Anterior cingulate cortex (tissue), 58 donors: ENCODE measurements around the gene TOR1B.
"Not testable (repeated sequence)": the region's sequence is repeated elsewhere in the genome, so short reads cannot be mapped to it uniquely, and the experiment has no call there.

Experiments
- DNase-seq, 58 donors: peaks; one replicate each; lab custom pipeline; 2025; lab: John Stamatoyannopoulos, UW

The TOR1B gene

GRCh38 chr9:129775448-129775798, 27.6 kb upstream of the TOR1B start:
- no peak for DNase-seq

GRCh38 chr9:129776096-129776495, 26.9 kb upstream of the TOR1B start:
- not testable (repeated sequence) for DNase-seq

GRCh38 chr9:129776566-129776937, 26.4 kb upstream of the TOR1B start:
- DNase-seq, result no peak

- peak in 36 of 58 donors; percentile 1 to 79 (median 30) for DNase-seq
These were observed 25.8 kb upstream of the TOR1B start for GRCh38 chr9:129776938-129777768.

DNA sequence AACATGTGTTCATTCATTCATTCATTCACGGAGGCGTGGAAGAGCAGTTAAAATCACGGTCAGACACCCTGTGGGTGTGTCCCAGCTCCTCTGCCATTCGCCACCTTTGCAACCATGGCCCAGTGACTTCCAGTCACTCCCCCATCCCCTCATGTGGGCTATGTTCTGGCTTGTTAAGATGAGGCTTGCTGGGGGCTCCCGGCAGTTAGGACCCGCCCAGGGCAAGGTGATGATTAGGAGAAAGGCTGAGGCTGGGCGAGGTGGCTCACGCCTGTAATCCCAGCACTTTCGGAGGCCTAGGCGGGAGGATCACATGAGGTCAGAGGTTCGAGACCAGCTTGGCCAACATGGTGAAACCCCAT, 25.2 kb upstream of the TOR1B start:
- no peak for DNase-seq

DNA sequence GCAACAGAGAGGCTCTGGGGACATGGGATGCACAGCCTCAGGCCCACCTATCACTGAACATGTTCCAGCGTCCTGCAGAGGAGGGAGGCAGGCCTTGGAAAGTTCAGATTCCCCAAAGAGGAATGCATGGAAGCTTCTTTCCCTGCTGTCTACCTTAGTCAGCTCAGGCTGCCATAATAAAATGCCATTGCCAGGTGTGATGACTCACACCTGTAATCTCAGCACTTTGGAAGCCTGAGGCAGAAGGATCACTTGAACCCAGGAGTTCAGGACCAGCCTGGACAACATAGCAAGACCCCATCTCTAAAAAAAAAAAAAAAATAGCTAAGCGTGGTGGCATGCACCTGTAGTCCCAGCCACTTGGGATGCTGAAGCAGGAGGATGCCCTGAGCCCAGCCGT, 24.5 kb upstream of the TOR1B start:
- DNase-seq, result no peak

- no peak for DNase-seq
These were observed 23.3 kb upstream of the TOR1B start for GRCh38 chr9:129779560-129780190.

DNA sequence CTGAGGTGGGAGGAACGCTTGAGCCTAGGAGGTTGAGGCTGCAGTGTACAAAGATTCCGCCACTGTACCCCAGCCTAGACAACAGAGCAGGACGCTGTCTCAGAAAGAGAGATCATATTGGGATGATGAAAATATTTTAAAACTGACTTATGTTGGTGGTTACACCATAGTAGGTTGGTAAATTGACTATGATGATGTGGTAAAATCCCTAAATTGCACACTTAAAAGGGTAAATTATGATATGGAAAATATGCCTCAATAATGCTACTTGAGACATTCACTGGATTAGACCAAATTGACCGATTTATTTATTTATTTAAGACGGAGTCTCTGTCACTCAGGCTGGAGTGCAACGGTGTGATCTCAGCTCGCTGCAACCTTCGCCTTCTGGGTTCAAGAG, 21.9 kb upstream of the TOR1B start:
- DNase-seq, result no peak

- DNase-seq, result no peak
These were observed 21.0 kb upstream of the TOR1B start for GRCh38 chr9:129781981-129782380.

GRCh38 chr9:129783516-129784361, 19.2 kb upstream of the TOR1B start:
- peak in 52 of 58 donors; percentile 2 to 78 (median 37) for DNase-seq

DNA sequence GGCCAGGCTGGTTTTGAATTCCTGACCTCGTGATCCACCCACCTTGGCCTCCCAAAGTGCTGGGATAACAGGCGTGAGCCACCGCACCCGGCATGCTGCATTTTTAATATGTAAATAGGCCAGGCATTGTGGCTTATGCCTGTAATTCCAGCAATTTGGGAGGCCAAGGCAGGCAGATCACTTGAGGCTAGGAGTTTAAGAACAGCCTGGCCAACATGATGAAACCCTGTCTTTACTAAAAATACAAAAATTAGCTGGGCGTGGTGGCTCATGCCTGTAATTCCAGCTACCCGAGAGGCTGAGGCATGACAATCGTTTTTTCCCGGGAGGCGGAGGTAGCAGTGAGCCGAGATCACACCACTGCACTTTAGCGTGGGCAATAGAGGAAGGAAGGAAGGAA, 18.0 kb upstream of the TOR1B start:
- not testable (repeated sequence) for DNase-seq

- no peak for DNase-seq
These were observed 17.1 kb upstream of the TOR1B start for GRCh38 chr9:129785866-129786265.

GRCh38 chr9:129786481-129786880, 16.5 kb upstream of the TOR1B start:
- DNase-seq, result no peak

DNA sequence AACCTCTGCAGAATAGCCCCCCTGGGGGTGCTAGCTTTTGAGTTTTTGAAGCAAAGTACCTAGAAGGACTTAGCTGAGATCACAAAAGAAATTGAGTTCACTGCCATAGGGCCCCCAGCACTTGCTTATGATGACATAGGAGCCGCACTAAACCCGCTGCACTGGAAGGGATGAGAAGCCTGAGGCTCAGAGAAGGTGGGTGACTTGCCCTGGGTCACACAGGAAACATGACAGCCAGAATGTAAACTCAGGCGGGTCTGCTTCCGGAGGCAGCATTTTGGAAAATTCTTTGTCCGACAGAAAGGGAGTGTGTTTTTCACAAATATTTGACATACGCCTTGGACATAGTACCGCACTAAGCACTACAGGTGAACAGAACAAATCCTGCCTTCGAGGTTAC, 8.4 kb upstream of the TOR1B start:
- DNase-seq, result no peak

DNA sequence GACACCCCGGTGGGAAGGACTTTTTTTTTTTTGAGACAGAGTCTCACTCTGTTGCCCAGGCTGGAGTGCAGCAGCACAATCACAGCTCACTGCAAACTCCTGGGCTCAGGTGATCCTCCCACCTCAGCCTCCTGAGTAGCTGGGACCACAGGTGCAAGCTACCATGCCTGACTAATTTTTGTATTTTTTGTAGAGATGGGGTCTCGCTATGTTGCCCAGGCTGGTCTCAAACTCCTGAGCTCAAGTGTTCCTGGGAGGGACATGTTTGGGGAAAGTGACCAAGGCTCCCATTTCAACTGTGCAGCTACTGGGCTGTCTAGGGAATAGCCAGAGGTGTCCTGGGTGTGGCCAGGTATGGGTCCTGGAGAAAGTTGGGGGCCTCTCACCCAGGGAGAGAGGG, 7.0 kb upstream of the TOR1B start:
- not testable (repeated sequence) for DNase-seq

DNA sequence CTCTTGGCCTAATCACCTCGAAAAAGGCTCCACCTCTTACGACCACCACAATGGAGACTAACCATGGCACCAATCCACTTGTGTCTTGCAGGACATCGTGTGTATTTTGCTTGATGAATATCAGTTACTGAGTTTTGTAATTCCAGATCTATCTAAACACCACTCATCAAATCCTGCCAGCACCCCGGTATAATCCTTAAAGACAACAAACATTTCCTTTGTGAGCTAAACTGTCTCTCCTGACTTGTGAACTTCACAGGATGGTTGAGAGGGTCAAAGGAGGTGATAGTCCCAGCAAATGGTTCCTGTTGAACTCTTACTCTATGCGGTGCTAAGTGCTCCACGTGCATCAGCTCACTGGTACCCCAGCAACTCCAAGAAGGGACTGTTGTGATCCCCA, 4.0 kb upstream of the TOR1B start:
- DNase-seq, result no peak

GRCh38 chr9:129801504-129801903, 1.5 kb upstream of the TOR1B start:
- DNase-seq, result no peak

- peak in 2 of 58 donors; percentile 2 to 42 for DNase-seq
These were observed 684 bp downstream of the TOR1B start for GRCh38 chr9:129803676-129804060.

GRCh38 chr9:129806061-129806460, 3.1 kb downstream of the TOR1B start:
- DNase-seq, result no peak

DNA sequence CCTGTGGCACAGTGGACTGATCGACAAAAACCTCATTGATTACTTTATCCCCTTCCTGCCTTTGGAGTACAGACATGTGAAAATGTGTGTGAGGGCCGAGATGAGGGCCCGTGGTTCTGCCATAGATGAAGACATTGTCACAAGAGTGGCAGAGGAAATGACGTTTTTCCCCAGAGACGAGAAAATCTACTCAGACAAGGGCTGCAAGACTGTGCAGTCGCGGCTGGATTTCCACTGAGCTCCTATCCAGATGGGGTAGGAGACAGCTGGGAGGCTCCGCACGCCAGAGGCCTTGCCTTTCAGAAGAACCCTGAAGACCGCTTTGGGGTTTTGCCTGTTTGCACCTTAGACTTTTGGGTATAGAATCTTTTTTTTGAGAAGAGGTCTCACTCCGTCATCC, 6.4 kb downstream of the TOR1B start:
- no peak for DNase-seq

GRCh38 chr9:129810116-129810515, 7.1 kb downstream of the TOR1B start:
- DNase-seq, result no peak
